ENCODE data around the gene ESRP2.

GRCh38 chr16:68188170-68188569, 47.8 kb downstream of the ESRP2 start:
- TF ChIP-seq, protein P1, sequence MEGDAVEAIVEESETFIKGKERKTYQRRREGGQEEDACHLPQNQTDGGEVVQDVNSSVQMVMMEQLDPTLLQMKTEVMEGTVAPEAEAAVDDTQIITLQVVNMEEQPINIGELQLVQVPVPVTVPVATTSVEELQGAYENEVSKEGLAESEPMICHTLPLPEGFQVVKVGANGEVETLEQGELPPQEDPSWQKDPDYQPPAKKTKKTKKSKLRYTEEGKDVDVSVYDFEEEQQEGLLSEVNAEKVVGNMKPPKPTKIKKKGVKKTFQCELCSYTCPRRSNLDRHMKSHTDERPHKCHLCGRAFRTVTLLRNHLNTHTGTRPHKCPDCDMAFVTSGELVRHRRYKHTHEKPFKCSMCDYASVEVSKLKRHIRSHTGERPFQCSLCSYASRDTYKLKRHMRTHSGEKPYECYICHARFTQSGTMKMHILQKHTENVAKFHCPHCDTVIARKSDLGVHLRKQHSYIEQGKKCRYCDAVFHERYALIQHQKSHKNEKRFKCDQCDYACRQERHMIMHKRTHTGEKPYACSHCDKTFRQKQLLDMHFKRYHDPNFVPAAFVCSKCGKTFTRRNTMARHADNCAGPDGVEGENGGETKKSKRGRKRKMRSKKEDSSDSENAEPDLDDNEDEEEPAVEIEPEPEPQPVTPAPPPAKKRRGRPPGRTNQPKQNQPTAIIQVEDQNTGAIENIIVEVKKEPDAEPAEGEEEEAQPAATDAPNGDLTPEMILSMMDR (IDR thresholded peaks at IDR 0.05) = no peak
- TF ChIP-seq POLR2A (IDR thresholded peaks at IDR 0.05) (no peak), POLR2AphosphoS5 (IDR thresholded peaks at IDR 0.05) (no peak)
